ENCODE results near the gene NFATC2IP. TPM values are rescaled to one million over a fixed set of nuclear protein-coding genes. Genes with fewer than 3 reads are reported as not detected.

NFATC2IP gene
- total and polyA plus RNA-seq, 2 of the 13 experiments (the other 11 are each of a cell fraction or from before 2014, with no cell fraction given): 32.1 to 48.5 TPM

- TF ChIP-seq ZNF337 (CRISPR knock-in tag; IDR thresholded peaks at IDR 0.05; ENCODE audit: borderline replicate concordance, low read depth) (no peak), POLR2A (IDR thresholded peaks at IDR 0.05; ENCODE audit: insufficient read depth in 1 of 2, low read depth in 2 of 2, low read length in 2 of 2) (peak; percentile 19 to 40; a peak in 1 of 4 replicates), MED8 (CRISPR knock-in tag; IDR thresholded peaks at IDR 0.05; ENCODE audit: insufficient replicate concordance) (no peak), MXD1 (CRISPR knock-in tag; IDR thresholded peaks at IDR 0.05) (no peak), AGO1 (IDR thresholded peaks at IDR 0.05; ENCODE audit: low read depth, low read length, poor library complexity, severe bottlenecking) (no peak), ZNF382 (CRISPR knock-in tag; IDR thresholded peaks at IDR 0.05; ENCODE audit: borderline replicate concordance) (no peak), U2AF1 (optimal IDR thresholded peaks at IDR 0.05; ENCODE audit: low read depth, low read length) (no peak), ZNF660 (CRISPR knock-in tag; IDR thresholded peaks at IDR 0.05; ENCODE audit: borderline replicate concordance, low read depth) (no peak), PLRG1 (conservative IDR thresholded peaks at IDR 0.05) (no peak), IRF9 (CRISPR knock-in tag; IDR thresholded peaks at IDR 0.05; ENCODE audit: borderline replicate concordance) (peak; percentile 35; the same call in 1 of the 2 replicates), ZNF878 (CRISPR knock-in tag; IDR thresholded peaks at IDR 0.05) (no peak), ZNF652 (CRISPR knock-in tag; IDR thresholded peaks at IDR 0.05; ENCODE audit: borderline replicate concordance, low read depth) (no peak), FOXO1 (CRISPR knock-in tag; IDR thresholded peaks at IDR 0.05) (no peak), ZNF543 (CRISPR knock-in tag; IDR thresholded peaks at IDR 0.05) (0 out of 2 replicates have a peak, but pooled peaks have one; percentile 53), HNF4A (CRISPR knock-in tag; IDR thresholded peaks at IDR 0.05) (no peak), ZNF776 (CRISPR knock-in tag; IDR thresholded peaks at IDR 0.05) (no peak), USF2 (IDR thresholded peaks at IDR 0.05; ENCODE audit: low read depth, low read length) (no peak), USF2 (CRISPR knock-in tag; IDR thresholded peaks at IDR 0.05; ENCODE audit: borderline replicate concordance) (no peak), ZNF557 (CRISPR knock-in tag; IDR thresholded peaks at IDR 0.05) (no peak), ZNF709 (CRISPR knock-in tag; IDR thresholded peaks at IDR 0.05) (no peak), ZNF782 (CRISPR knock-in tag; IDR thresholded peaks at IDR 0.05; ENCODE audit: borderline replicate concordance) (no peak), ZNF468 (CRISPR knock-in tag; IDR thresholded peaks at IDR 0.05) (no peak), ESRRA (CRISPR knock-in tag; IDR thresholded peaks at IDR 0.05; ENCODE audit: low read depth) (no peak), MAFF (IDR thresholded peaks at IDR 0.05; ENCODE audit: low read depth, low read length) (no peak), HOXA7 (CRISPR knock-in tag; IDR thresholded peaks at IDR 0.05) (no peak), ZBTB21 (CRISPR knock-in tag; IDR thresholded peaks at IDR 0.05) (no peak), NR3C1 (CRISPR knock-in tag; IDR thresholded peaks at IDR 0.05) (no peak), IKZF1 (IDR thresholded peaks at IDR 0.05) (no peak), SCMH1 (CRISPR knock-in tag; IDR thresholded peaks at IDR 0.05; ENCODE audit: borderline replicate concordance) (no peak), HDAC1 (CRISPR knock-in tag; IDR thresholded peaks at IDR 0.05) (peak; percentile 68)
These were observed 14.6 kb upstream of the NFATC2IP start (continued) for GRCh38 chr16:28935924-28936783.

Data from HepG2 (cell line).